Measurements from ENCODE around the gene KSR2.

DNA sequence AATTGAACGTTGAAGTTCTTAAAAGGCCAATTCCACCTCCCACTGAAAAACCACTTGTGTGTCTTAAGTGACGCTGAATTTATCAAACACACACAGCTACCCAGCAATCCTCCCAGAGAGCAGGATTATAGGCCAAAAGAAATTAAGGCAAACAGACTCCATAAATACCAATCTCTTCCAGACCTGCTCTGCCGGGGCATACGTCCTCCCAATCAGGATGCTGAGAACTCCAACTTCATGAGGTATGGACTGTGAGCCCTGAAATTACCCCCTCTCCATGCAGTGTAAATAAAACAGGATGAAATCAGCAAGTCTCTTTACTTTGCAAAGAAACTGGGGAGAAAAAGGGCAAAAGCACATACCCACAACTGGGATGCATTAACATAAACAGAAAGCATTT is 265.2 kb downstream of the KSR2 start:
- TF ChIP-seq, protein P1, sequence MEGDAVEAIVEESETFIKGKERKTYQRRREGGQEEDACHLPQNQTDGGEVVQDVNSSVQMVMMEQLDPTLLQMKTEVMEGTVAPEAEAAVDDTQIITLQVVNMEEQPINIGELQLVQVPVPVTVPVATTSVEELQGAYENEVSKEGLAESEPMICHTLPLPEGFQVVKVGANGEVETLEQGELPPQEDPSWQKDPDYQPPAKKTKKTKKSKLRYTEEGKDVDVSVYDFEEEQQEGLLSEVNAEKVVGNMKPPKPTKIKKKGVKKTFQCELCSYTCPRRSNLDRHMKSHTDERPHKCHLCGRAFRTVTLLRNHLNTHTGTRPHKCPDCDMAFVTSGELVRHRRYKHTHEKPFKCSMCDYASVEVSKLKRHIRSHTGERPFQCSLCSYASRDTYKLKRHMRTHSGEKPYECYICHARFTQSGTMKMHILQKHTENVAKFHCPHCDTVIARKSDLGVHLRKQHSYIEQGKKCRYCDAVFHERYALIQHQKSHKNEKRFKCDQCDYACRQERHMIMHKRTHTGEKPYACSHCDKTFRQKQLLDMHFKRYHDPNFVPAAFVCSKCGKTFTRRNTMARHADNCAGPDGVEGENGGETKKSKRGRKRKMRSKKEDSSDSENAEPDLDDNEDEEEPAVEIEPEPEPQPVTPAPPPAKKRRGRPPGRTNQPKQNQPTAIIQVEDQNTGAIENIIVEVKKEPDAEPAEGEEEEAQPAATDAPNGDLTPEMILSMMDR (IDR thresholded peaks at IDR 0.05) = no peak
- TF ChIP-seq POLR2A (IDR thresholded peaks at IDR 0.05) = no peak
